T-helper 2 cell (primary cell): ENCODE results near the gene ZNF862.
A peak's percentile ranks its signal among the peaks of the same experiment; 100 is the strongest.

Source experiments
- DNase-seq, 5 experiments: peaks; one replicate each; pipeline versions ENCODE4 v3.0.0 to v3.0.0-alpha.2; 2012 to 2022

ZNF862 gene

GRCh38 chr7:149811831-149812490 lies 26.2 kb upstream of the ZNF862 start:
- no peak for DNase-seq

DNA sequence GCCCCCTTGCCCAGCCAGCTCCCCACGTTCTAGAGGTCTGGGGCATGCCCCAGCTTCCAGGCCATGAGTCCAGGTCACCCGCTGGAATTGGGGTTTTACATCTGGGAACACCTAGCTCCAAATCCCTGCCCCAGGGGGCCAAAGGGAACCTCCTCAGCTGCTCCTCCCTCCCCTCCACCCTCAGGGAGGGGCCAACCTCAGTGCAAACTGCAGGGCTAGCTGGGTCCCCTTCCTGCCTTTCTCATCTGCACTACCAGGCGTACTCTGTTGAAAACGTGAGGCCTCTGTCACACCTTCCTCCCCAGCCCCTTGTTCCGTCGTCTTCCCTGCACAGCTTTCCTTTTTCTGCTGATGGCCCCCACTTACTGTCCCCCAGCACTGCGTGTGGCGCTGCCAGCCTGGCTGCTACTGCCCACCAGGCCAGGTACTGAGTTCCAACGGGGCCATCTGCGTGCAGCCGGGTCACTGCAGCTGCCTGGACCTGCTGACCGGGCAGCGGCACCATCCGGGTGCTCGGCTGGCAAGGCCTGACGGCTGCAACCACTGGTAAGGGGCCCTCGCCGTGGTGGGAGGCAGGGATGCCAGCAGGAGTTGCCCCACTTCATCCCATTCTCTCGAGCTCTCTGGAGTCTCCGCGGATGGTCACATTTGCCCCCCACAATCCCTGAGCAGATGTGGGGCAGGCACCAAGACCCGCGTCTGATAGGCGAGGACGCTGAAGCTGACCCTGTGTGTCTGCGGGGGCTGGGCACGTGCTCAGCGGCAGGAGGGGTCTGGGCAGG lies 24.7 kb upstream of the ZNF862 start:
- DNase-seq = no peak

DNA sequence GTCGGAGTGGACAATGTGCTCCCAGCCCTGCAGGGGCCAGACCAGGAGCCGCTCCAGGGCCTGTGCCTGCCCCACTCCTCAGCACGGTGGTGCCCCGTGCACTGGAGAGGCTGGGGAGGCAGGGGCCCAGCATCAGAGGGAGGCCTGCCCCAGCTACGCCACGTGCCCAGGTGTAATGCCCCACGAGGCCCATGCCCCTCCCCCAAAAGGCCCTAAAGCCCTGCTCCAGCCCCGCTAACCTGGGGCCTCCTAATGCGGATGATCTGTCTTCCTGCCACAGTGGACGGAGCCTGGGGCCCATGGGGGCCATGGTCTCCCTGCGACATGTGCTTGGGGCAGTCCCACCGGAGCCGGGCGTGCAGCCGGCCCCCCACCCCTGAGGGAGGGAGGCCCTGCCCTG lies 23.7 kb upstream of the ZNF862 start:
- no peak for DNase-seq

- no peak for DNase-seq
Measured at GRCh38 chr7:149815121-149815520, 23.1 kb upstream of the ZNF862 start.

DNA sequence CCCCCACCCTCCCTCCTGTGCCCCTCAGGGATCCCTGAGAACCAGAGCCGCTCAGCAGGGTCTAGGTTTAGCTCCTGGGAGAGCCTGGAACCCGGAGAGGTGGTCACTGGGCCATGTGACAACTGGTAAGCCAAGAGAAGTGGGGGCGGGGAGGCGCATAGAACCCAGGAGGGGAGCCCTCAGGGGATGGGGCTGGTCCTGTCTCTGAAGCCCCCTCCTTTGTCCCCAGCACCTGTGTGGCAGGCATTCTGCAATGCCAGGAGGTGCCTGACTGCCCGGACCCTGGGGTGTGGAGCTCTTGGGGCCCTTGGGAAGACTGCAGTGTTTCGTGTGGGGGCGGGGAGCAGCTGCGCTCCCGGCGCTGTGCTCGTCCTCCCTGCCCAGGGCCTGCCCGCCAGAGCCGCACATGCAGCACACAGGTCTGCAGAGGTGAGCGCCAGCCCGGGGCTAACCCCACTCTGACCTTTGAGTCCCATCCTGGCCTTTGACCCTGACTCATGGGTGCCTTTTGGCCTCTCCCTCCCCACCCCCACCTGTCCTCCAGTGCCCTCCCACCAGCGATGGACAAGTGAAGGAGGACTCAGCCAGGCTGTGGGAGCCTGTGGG lies 22.4 kb upstream of the ZNF862 start:
- no peak for DNase-seq

- DNase-seq = no peak
Measured at GRCh38 chr7:149816267-149816751, 21.9 kb upstream of the ZNF862 start.

DNA sequence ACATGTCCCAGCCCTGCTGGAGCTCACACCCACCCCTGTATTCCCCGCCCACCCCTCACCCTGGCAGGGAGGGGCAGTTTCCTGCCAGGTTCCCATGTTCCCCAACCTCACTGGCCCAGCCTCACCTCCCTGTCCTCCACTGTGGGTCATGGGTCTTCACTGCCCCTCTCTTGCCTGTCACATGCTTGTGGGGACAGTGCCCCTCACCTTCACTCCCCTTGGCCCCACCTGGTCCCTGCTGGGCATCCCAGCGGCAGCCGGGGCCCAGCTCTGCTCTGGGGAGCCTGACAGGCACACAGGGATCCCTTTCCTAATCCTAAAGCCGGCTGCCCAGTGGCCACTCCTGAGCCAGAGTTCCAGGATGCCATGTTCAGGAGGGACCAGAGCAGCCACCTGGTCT lies 21.4 kb upstream of the ZNF862 start:
- no peak for DNase-seq

GRCh38 chr7:149817301-149817771 lies 20.8 kb upstream of the ZNF862 start:
- no peak for DNase-seq

GRCh38 chr7:149817836-149818535 lies 20.2 kb upstream of the ZNF862 start:
- DNase-seq = no peak

DNA sequence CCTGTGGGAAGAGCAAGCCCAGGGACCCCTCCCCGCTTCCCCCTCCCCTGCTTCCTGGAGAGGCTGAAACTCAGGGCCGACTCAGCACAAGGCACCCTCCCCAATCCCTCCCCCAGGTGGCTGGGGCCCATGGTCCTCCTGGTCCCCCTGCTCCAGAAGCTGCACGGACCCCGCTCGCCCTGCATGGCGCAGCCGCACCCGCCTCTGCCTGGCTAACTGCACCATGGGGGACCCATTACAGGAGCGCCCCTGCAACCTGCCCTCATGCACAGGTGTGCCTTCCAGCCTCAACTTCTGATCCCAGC lies 19.7 kb upstream of the ZNF862 start:
- DNase-seq = peak in 1 of 5 experiments; percentile 1

- DNase-seq = no peak
Measured at GRCh38 chr7:149819141-149819960, 18.8 kb upstream of the ZNF862 start.

- DNase-seq = no peak
Measured at GRCh38 chr7:149819961-149820340, 18.2 kb upstream of the ZNF862 start.

DNA sequence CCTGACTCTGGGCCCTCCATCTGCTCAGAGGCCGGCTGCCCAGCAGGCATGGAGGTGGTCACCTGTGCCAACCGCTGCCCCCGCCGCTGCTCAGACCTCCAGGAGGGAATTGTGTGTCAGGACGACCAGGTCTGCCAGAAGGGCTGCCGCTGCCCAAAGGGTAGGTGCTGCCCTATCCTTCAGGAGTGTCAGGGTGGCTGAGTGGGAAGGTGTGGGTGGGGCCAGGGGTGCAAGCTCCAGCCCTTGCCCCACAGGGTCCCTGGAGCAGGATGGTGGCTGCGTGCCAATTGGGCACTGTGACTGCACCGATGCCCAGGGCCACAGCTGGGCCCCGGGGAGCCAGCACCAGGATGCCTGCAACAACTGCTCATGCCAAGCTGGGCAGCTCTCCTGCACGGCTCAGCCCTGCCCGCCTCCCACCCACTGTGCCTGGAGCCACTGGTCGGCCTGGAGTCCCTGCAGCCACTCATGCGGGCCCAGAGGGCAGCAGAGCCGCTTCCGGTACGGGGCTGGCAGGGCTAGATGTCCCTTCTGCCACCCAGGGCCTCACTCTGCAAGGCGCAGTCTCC lies 17.5 kb upstream of the ZNF862 start:
- no peak for DNase-seq

DNA sequence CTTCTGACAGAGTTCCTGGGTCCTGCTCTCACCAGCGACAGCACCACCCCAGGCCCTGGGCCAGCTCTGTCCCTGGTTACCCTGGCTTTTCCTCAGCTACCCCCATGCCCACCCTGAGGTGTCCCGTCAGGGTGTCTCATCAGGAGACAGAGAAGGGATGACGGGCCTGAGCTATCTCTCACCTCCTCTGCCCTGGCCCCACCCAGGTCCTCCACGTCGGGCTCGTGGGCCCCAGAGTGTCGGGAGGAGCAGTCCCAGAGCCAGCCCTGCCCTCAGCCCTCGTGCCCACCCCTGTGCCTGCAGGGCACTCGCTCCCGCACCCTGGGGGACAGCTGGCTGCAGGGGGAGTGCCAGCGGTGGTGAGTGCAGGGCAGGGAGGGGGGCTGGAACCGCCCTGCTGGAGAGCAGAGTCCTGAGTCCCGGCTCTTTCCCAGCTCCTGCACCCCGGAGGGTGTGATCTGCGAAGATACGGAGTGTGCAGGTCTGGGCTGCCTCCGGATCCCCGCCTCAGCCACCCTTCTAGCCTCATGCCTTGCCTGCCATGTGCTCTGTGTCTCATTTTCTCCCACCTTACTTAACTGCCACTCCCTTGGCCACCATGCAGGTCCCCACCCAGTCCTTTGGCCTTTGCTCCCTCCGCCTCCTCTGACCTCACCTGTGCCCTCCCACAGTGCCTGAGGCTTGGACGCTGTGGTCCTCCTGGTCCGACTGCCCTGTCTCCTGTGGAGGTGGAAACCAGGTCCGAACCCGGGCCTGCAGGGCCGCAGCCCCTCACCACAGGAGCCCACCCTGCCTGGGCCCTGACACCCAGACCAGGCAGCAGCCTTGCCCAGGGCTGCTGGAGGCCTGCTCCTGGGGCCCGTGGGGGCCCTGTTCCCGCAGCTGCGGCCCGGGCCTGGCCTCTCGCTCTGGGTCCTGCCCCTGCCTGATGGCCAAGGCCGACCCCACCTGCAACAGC lies 16.7 kb upstream of the ZNF862 start:
- DNase-seq = peak in 1 of 5 experiments; percentile 6

GRCh38 chr7:149822353-149822943 lies 15.7 kb upstream of the ZNF862 start:
- DNase-seq = no peak

GRCh38 chr7:149823191-149823630 lies 15.0 kb upstream of the ZNF862 start:
- DNase-seq = no peak

GRCh38 chr7:149823631-149824199 lies 14.5 kb upstream of the ZNF862 start:
- no peak for DNase-seq

DNA sequence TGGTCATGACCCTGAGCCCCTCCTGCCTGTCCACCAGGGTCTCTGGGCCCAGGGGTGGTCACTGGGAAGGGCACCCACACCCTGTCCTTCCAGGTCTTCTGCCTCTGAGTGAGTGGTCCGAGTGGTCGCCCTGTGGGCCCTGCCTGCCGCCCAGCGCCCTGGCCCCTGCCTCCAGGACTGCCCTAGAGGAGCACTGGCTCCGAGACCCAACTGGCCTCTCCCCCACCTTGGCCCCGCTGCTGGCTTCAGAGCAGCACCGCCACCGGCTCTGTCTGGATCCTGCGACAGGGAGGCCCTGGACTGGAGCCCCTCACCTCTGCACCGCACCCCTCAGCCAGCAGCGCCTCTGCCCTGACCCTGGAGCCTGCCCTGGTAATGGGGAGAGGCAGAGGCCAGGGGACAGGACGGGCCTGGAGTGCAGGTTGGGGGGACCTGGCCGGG lies 13.9 kb upstream of the ZNF862 start:
- DNase-seq = no peak

DNA sequence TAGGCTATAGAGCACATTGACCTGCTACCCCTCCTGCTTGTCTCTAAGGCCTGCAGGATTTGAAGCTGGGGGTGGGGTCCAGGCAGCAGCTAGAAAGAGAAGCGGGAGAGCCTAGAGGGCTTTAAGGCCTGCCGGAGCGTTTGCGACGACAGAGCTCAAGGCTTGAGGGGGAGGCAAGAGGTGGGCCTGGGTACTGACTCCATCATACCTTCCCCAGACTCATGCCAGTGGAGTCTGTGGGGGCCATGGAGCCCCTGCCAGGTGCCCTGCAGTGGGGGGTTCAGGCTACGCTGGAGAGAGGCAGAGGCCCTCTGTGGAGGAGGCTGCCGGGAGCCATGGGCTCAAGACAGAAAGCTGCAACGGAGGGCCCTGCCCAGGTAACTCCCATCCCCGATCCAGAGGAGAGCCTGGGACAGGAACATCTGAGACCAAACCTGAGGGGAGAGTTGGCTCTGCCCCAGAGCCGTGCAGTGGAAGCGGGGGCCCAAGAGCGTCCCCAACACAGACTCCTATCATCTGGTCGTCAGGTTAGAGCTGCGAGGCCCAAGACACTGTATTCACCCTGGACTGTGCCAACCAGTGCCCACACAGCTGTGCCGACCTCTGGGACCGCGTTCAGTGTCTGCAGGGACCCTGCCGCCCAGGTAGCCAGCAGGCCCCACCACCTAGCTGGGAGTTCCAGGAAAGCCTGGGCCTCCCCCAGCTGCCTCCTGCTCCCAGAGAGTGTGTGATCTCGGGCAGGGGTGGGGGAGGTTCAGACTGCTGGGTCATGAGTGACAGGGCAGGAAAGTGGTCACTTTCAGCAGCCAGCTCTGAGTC lies 13.2 kb upstream of the ZNF862 start:
- DNase-seq = no peak
